Right lobe of liver (tissue), 6 donors: ENCODE data around the gene ALAD. TPM values are rescaled to one million over a fixed set of nuclear protein-coding genes. Genes with fewer than 3 reads are reported as not detected.

Source experiments
- ATAC-seq, 4 donors: fragments of 200-7000 bp; cut with Tn5 transposase; one replicate each; pipeline ENCODE4 v1.9.1; 2020; ENCODE audit warnings: mild to moderate bottlenecking in 4 of 4, moderate library complexity in 4 of 4
- DNase-seq, 3 donors: peaks; one replicate each; pipeline ENCODE4 v3.0.0-alpha.2; 2020
- H3K27ac ChIP-seq, 3 donors: fragments of 200-600 bp; one replicate each; pipeline ENCODE4 v1.8.0; 2022
- H3K27me3 ChIP-seq, 2 donors: fragments of 200-600 bp; one replicate each; pipeline ENCODE4 v1.8.0; 2022
- H3K36me3 ChIP-seq, 4 donors: fragments of 200-600 bp; sonication (generic) in 1 of 4; one replicate each; pipeline versions ENCODE4 v1.5.1 to v1.8.0; 2017 to 2022; ENCODE audit warnings: control low read depth in 1 of 4
- H3K4me1 ChIP-seq, 4 donors: fragments of 200-600 bp; sonication (generic) in 1 of 4; one replicate each; pipeline versions ENCODE4 v1.5.1 to v1.8.0; 2017 to 2022; ENCODE audit warnings: control low read depth in 1 of 4
- H3K4me3 ChIP-seq, 3 donors: fragments of 200-600 bp; one replicate each; pipeline ENCODE4 v1.8.0; 2022
- H3K9me3 ChIP-seq, 4 donors: fragments of 200-600 bp; sonication (generic) in 1 of 4; one replicate each; pipeline versions ENCODE4 v1.5.1 to v1.8.0; 2017 to 2022; ENCODE audit warnings: control low read depth in 1 of 4
- CTCF ChIP-seq, 4 donors: fragments of 200-600 bp in 3 of 4; fragments of 450-650 bp in 1 of 4; IDR thresholded peaks; one replicate each; pipeline versions ENCODE4 v1.5.1 to v1.8.0; 2016 to 2022; ENCODE audit warnings: antibody characterized with exemption in 4 of 4, mild to moderate bottlenecking in 2 of 4
- POLR2A ChIP-seq: fragments of 450-650 bp; IDR thresholded peaks from one replicate; pipeline ENCODE4 v1.6.1; 2017; ENCODE audit warnings: antibody characterized with exemption, mild to moderate bottlenecking
- WGBS: methylation state at CpG from one replicate; pipeline ENCODE4 v1.1.6; 2018; ENCODE audit warnings: low coverage, low lambda C conversion rate; ENCODE audit not compliant: insufficient coverage; ENCODE audit errors: missing lambda C conversion rate; 5-methylcytosine and 5-hydroxymethylcytosine counted together
- intact Hi-C, 2 donors: fragments of 100-400 bp; cut with DNase I; formaldehyde crosslinking; loops; one replicate each; pipeline versions ENCODE4 v1.11.2 to v1.14.1; 2022
- total RNA-seq, 6 experiments: library from RNA; depleted of rRNA in 2 of 6; stranded (reverse); fragments of >200 nt in 2 of 6; fragmentation: NEBNext Ultra II Directional in 3 of 6; extraction: Animal tissue kit (Norgen Biotek cat#: 25700) in 3 of 6; gene quantifications; one replicate each; pipeline versions ENCODE4 v1.1.0 to v1.2.4, GENCODE V29; 2016 to 2023
- donor health status: DM: no; HTN: yes; CAD: no.
- donor health status: DM: no; HTN: no; CAD: no.
- donor health status: DM: no; HTN: no; CAD: no.
- donor health status: DM: no; HTN: yes; CAD: no.
- donor health status: DM: no; HTN: yes; CAD: no.

Gene ALAD
- total RNA-seq, 6 experiments from 2014 or later, result 35.3 to 140 (median 73.6) TPM

- H3K27ac ChIP-seq, result peak overlapping the region; percentile 7 to 14 (median 13)
- H3K9me3 ChIP-seq, result no peaks in the 10 kb centered on the region
- intact Hi-C loops, result no loop called here
- no peaks in the 10 kb centered on the region for H3K27me3 ChIP-seq
- ATAC-seq (no peak), DNase-seq (no peak)
- peaks cover 0 to 3% (median 0%) of the 10 kb centered on the region in 4 donors for H3K36me3 ChIP-seq
- no peak overlapping the region for H3K4me3 ChIP-seq
- H3K4me1 ChIP-seq, result peaks cover 0 to 64% (median 16%) of the 10 kb centered on the region in 4 donors
- no peak for TF ChIP-seq POLR2A
- no peak for TF ChIP-seq CTCF (IDR thresholded peaks at IDR 0.05)
- 29% methylated on average over 2 of the region's 3 CpGs for WGBS
Observed at GRCh38 chr9:113397203-113397631, 3.9 kb downstream of the ALAD start.

GRCh38 chr9:113395000-113395861 is 5.9 kb downstream of the ALAD start:
- Histone ChIP-seq H3K36me3 (peaks cover 0 to 22% (median 4%) of the 10 kb centered on the region in 4 donors), H3K27me3 (no peaks in the 10 kb centered on the region), H3K9me3 (no peaks in the 10 kb centered on the region), H3K4me3 (no peak overlapping the region), H3K4me1 (peaks cover 0 to 63% (median 17%) of the 10 kb centered on the region in 4 donors), H3K27ac (peak overlapping the region in 2 of 3 donors; percentile 38 to 73)
- no peak for TF ChIP-seq POLR2A
- 48% methylated on average over 9 of the region's 9 CpGs for WGBS
- intact Hi-C loops, result no loop called here
- peak in 2 of 3 donors; percentile 49 to 85 for DNase-seq
- peak; percentile 73 to 84 (median 81) for ATAC-seq

- H3K36me3 ChIP-seq, result peaks cover 0 to 32% (median 11%) of the 10 kb centered on the region in 4 donors
- H3K4me3 ChIP-seq, result no peak overlapping the region
- WGBS, result 83% methylated on average over 2 of the region's 7 CpGs
- no peak for DNase-seq
- no peaks in the 10 kb centered on the region for H3K9me3 ChIP-seq
- H3K27ac ChIP-seq, result no peak overlapping the region
- TF ChIP-seq CTCF (IDR thresholded peaks at IDR 0.05), result no peak
- H3K27me3 ChIP-seq, result no peaks in the 10 kb centered on the region
- intact Hi-C loops, result no loop called here
- peaks cover 0 to 63% (median 23%) of the 10 kb centered on the region in 4 donors for H3K4me1 ChIP-seq
- no peak for ATAC-seq
Observed at GRCh38 chr9:113393281-113393680, 7.8 kb downstream of the ALAD start.

DNA sequence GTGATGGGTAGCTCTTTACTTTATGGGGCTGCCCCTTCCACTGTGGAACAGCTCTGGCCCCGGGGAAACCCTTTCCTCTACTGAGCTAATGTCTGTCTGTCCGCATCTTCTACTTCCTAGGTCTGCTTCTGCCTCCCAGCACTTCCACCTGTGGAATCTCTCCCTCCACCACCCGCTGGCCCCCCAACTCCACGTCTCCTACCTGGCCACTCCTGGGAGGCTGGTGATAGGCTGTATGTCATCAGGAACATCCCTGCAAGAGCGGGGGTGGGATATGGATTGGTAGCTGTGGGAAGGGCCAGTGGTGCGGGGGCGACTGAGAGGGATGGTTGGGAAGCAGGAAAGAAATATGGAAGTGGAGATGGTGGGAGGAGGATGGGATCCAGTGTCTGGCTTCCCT is 9.2 kb downstream of the ALAD start:
- ATAC-seq (no peak), DNase-seq (no peak)
- Histone ChIP-seq H3K4me3 (no peak overlapping the region), H3K27me3 (no peaks in the 10 kb centered on the region), H3K27ac (no peak overlapping the region), H3K36me3 (peaks cover 0 to 32% (median 15%) of the 10 kb centered on the region in 4 donors), H3K9me3 (no peaks in the 10 kb centered on the region), H3K4me1 (peaks cover 0 to 61% (median 25%) of the 10 kb centered on the region in 4 donors)
- 97% methylated on average over 6 of the region's 7 CpGs for WGBS
- intact Hi-C loops, result no loop called here
- TF ChIP-seq POLR2A, result no peak
- no peak for TF ChIP-seq CTCF (IDR thresholded peaks at IDR 0.05)
